SU-DHL-6 (cell line): Measurements from ENCODE around the gene SMURF2.

Experiments
- CTCF ChIP-seq: fragments of 200-600 bp; sonication (generic); IDR thresholded peaks from one replicate; pipeline ENCODE4 v1.5.1; 2017; ENCODE audit warnings: antibody characterized with exemption, mild to moderate bottlenecking, low read length, moderate library complexity; ENCODE audit not compliant: insufficient read depth, poor library complexity, severe bottlenecking
- EZH2phosphoT487 ChIP-seq: fragments of 200-600 bp; sonication (generic), shearing (Covaris generic); conservative IDR thresholded peaks from 2 replicates; pipeline ENCODE4 v1.6.1; 2018; ENCODE audit warnings: mild to moderate bottlenecking, antibody characterized with exemption, low read length, moderate library complexity, mixed read lengths

GRCh38 chr17:64638552-64639203 is 23.4 kb downstream of the SMURF2 start:
- TF ChIP-seq CTCF (no peak), EZH2phosphoT487 (no peak)
